Stimulated activated naive CD8-positive, alpha-beta T cell treated with anti-CD3 and anti-CD28 coated beads, Interleukin-15, Interleukin-2, amounts not matched to agents 100 ng/mL and 50 ng/mL, for 24 hours (primary cell): ENCODE measurements around the gene STK39.

Experiments used
- H3K27ac Mint-ChIP-seq: one replicate; pipeline ENCODE4 v1.8.0; 2021; ENCODE audit warnings: mild to moderate bottlenecking, mixed read lengths
- H3K27me3 Mint-ChIP-seq: one replicate; pipeline ENCODE4 v1.8.0; 2021; ENCODE audit warnings: mixed read lengths
- H3K36me3 Mint-ChIP-seq: one replicate; pipeline ENCODE4 v1.8.0; 2021; ENCODE audit warnings: low read depth, mixed read lengths
- H3K4me1 Mint-ChIP-seq: one replicate; pipeline ENCODE4 v1.8.0; 2021; ENCODE audit warnings: low read depth, mixed read lengths
- H3K4me3 Mint-ChIP-seq: one replicate; pipeline ENCODE4 v1.8.0; 2021; ENCODE audit warnings: mild to moderate bottlenecking, mixed read lengths
- H3K9me3 Mint-ChIP-seq: one replicate; pipeline ENCODE4 v1.8.0; 2021; ENCODE audit warnings: mixed read lengths

STK39 gene

GRCh38 chr2:168231609-168232241, 15.7 kb downstream of the STK39 start:
- H3K27ac Mint-ChIP-seq: no peak overlapping the region

GRCh38 chr2:168230389-168230788, 17.0 kb downstream of the STK39 start:
- no peak overlapping the region for H3K27ac Mint-ChIP-seq
- no peak overlapping the region for H3K4me3 Mint-ChIP-seq
- no peaks in the 10 kb centered on the region for H3K27me3 Mint-ChIP-seq
- H3K9me3 Mint-ChIP-seq: peaks cover 6% of the 10 kb centered on the region
- H3K36me3 Mint-ChIP-seq: peaks cover 36% of the 10 kb centered on the region
- H3K4me1 Mint-ChIP-seq: peaks cover 31% of the 10 kb centered on the region

More at GRCh38 chr2:168231609-168232241, 15.7 kb downstream of the STK39 start:
- H3K9me3 Mint-ChIP-seq: peaks cover 6% of the 10 kb centered on the region
- H3K27me3 Mint-ChIP-seq: no peaks in the 10 kb centered on the region
- H3K4me3 Mint-ChIP-seq: no peak overlapping the region
- peaks cover 27% of the 10 kb centered on the region for H3K4me1 Mint-ChIP-seq
- H3K36me3 Mint-ChIP-seq: peaks cover 36% of the 10 kb centered on the region

GRCh38 chr2:168224346-168224745, 23.0 kb downstream of the STK39 start:
- Mint-ChIP-seq H3K27me3 (no peaks in the 10 kb centered on the region), H3K27ac (no peak overlapping the region), H3K36me3 (peaks cover 24% of the 10 kb centered on the region), H3K4me1 (peaks cover 38% of the 10 kb centered on the region), H3K4me3 (no peak overlapping the region), H3K9me3 (no peaks in the 10 kb centered on the region)

GRCh38 chr2:168222088-168222487, 25.3 kb downstream of the STK39 start:
- Mint-ChIP-seq H3K27ac (no peak overlapping the region), H3K27me3 (no peaks in the 10 kb centered on the region)

GRCh38 chr2:168220965-168221819, 26.2 kb downstream of the STK39 start:
- Mint-ChIP-seq H3K27ac (no peak overlapping the region), H3K27me3 (no peaks in the 10 kb centered on the region), H3K36me3 (peaks cover 33% of the 10 kb centered on the region), H3K4me3 (no peak overlapping the region), H3K4me1 (peaks cover 39% of the 10 kb centered on the region), H3K9me3 (no peaks in the 10 kb centered on the region)

More at GRCh38 chr2:168222088-168222487, 25.3 kb downstream of the STK39 start:
- Mint-ChIP-seq H3K4me1 (peaks cover 39% of the 10 kb centered on the region), H3K4me3 (no peak overlapping the region), H3K9me3 (no peaks in the 10 kb centered on the region), H3K36me3 (peaks cover 32% of the 10 kb centered on the region)

- Mint-ChIP-seq H3K36me3 (peaks cover 47% of the 10 kb centered on the region), H3K27me3 (no peaks in the 10 kb centered on the region), H3K4me3 (no peak overlapping the region), H3K27ac (no peak overlapping the region), H3K4me1 (peaks cover 44% of the 10 kb centered on the region), H3K9me3 (no peaks in the 10 kb centered on the region)
Measured at GRCh38 chr2:168217920-168218319, 29.5 kb downstream of the STK39 start.

- H3K4me1 Mint-ChIP-seq: peaks cover 52% of the 10 kb centered on the region
- no peak overlapping the region for H3K27ac Mint-ChIP-seq
- no peaks in the 10 kb centered on the region for H3K27me3 Mint-ChIP-seq
- peaks cover 42% of the 10 kb centered on the region for H3K36me3 Mint-ChIP-seq
- no peak overlapping the region for H3K4me3 Mint-ChIP-seq
- no peaks in the 10 kb centered on the region for H3K9me3 Mint-ChIP-seq
Measured at GRCh38 chr2:168216351-168217005, 30.9 kb downstream of the STK39 start.

- Mint-ChIP-seq H3K4me1 (peaks cover 53% of the 10 kb centered on the region), H3K9me3 (no peaks in the 10 kb centered on the region), H3K4me3 (no peak overlapping the region), H3K27me3 (no peaks in the 10 kb centered on the region), H3K36me3 (peaks cover 35% of the 10 kb centered on the region), H3K27ac (no peak overlapping the region)
Measured at GRCh38 chr2:168215813-168216212, 31.6 kb downstream of the STK39 start.

- Mint-ChIP-seq H3K27ac (peak overlapping the region; percentile 33), H3K4me1 (peaks cover 67% of the 10 kb centered on the region), H3K9me3 (no peaks in the 10 kb centered on the region), H3K4me3 (no peak overlapping the region), H3K36me3 (peaks cover 35% of the 10 kb centered on the region), H3K27me3 (no peaks in the 10 kb centered on the region)
Measured at GRCh38 chr2:168212866-168213265, 34.5 kb downstream of the STK39 start.

GRCh38 chr2:168212167-168212566, 35.2 kb downstream of the STK39 start:
- Mint-ChIP-seq H3K4me3 (peak overlapping the region; percentile 77), H3K9me3 (no peaks in the 10 kb centered on the region), H3K4me1 (peaks cover 74% of the 10 kb centered on the region), H3K27ac (peak overlapping the region; percentile 97), H3K36me3 (peaks cover 29% of the 10 kb centered on the region), H3K27me3 (no peaks in the 10 kb centered on the region)

- Mint-ChIP-seq H3K4me3 (peak overlapping the region; percentile 77), H3K9me3 (no peaks in the 10 kb centered on the region), H3K36me3 (peaks cover 27% of the 10 kb centered on the region), H3K4me1 (peaks cover 77% of the 10 kb centered on the region), H3K27me3 (no peaks in the 10 kb centered on the region), H3K27ac (peak overlapping the region; percentile 97)
Measured at GRCh38 chr2:168211664-168212163, 35.7 kb downstream of the STK39 start.

- H3K27me3 Mint-ChIP-seq: no peaks in the 10 kb centered on the region
- H3K36me3 Mint-ChIP-seq: peaks cover 27% of the 10 kb centered on the region
Measured at GRCh38 chr2:168210895-168211570, 36.4 kb downstream of the STK39 start.

GRCh38 chr2:168210216-168210894, 37.0 kb downstream of the STK39 start:
- H3K27me3 Mint-ChIP-seq: no peaks in the 10 kb centered on the region
- H3K4me1 Mint-ChIP-seq: peaks cover 75% of the 10 kb centered on the region
- H3K9me3 Mint-ChIP-seq: no peaks in the 10 kb centered on the region
- peaks cover 22% of the 10 kb centered on the region for H3K36me3 Mint-ChIP-seq
- H3K27ac Mint-ChIP-seq: peak overlapping the region; percentile 82
- H3K4me3 Mint-ChIP-seq: peak overlapping the region; percentile 59

More at GRCh38 chr2:168210895-168211570, 36.4 kb downstream of the STK39 start:
- H3K27ac Mint-ChIP-seq: peak overlapping the region; percentile 97
- peak overlapping the region; percentile 77 for H3K4me3 Mint-ChIP-seq
- peaks cover 79% of the 10 kb centered on the region for H3K4me1 Mint-ChIP-seq
- H3K9me3 Mint-ChIP-seq: no peaks in the 10 kb centered on the region

GRCh38 chr2:168208652-168209051, 38.7 kb downstream of the STK39 start:
- H3K36me3 Mint-ChIP-seq: peaks cover 12% of the 10 kb centered on the region
- H3K9me3 Mint-ChIP-seq: no peaks in the 10 kb centered on the region
- no peaks in the 10 kb centered on the region for H3K27me3 Mint-ChIP-seq
- H3K27ac Mint-ChIP-seq: peak overlapping the region; percentile 12
- H3K4me1 Mint-ChIP-seq: peaks cover 65% of the 10 kb centered on the region
- no peak overlapping the region for H3K4me3 Mint-ChIP-seq
